ENCODE data around the gene CLDN20. TPM values are rescaled to one million over a fixed set of nuclear protein-coding genes. Genes with fewer than 3 reads are reported as not detected.

CLDN20 gene
- total RNA-seq, 2 experiments from 2014 or later: not detected

GRCh38 chr6:155259897-155260296 lies 3.9 kb upstream of the CLDN20 start:
- H3K4me3 Mint-ChIP-seq: no peak overlapping the region
- ChIA-PET CTCF (no interaction called here), POLR2A (interaction anchor here (1.0 to 1.2 kb wide), 3 partner anchors 9 to 32 kb away, joined by 3 to 4 read pairs (median 3); no protein-coding TSS in a partner anchor)
- no peaks in the 10 kb centered on the region for H3K27me3 Mint-ChIP-seq
- peaks cover 27% of the 10 kb centered on the region for H3K36me3 Mint-ChIP-seq (ENCODE audit: low read depth)
- TF ChIP-seq, protein P1, sequence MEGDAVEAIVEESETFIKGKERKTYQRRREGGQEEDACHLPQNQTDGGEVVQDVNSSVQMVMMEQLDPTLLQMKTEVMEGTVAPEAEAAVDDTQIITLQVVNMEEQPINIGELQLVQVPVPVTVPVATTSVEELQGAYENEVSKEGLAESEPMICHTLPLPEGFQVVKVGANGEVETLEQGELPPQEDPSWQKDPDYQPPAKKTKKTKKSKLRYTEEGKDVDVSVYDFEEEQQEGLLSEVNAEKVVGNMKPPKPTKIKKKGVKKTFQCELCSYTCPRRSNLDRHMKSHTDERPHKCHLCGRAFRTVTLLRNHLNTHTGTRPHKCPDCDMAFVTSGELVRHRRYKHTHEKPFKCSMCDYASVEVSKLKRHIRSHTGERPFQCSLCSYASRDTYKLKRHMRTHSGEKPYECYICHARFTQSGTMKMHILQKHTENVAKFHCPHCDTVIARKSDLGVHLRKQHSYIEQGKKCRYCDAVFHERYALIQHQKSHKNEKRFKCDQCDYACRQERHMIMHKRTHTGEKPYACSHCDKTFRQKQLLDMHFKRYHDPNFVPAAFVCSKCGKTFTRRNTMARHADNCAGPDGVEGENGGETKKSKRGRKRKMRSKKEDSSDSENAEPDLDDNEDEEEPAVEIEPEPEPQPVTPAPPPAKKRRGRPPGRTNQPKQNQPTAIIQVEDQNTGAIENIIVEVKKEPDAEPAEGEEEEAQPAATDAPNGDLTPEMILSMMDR (IDR thresholded peaks at IDR 0.05): no peak
- ATAC-seq (no peak), DNase-seq (no peak)
- intact Hi-C loops (cut with micrococcal nuclease): loop anchor here (5.0 kb wide), 1 partner anchor 338 kb away; no protein-coding TSS in a partner anchor
- H3K27ac Mint-ChIP-seq: no peak overlapping the region
- no peaks in the 10 kb centered on the region for H3K9me3 Mint-ChIP-seq
- peaks cover 10% of the 10 kb centered on the region for H3K4me1 Mint-ChIP-seq (ENCODE audit: low read depth)

DNA sequence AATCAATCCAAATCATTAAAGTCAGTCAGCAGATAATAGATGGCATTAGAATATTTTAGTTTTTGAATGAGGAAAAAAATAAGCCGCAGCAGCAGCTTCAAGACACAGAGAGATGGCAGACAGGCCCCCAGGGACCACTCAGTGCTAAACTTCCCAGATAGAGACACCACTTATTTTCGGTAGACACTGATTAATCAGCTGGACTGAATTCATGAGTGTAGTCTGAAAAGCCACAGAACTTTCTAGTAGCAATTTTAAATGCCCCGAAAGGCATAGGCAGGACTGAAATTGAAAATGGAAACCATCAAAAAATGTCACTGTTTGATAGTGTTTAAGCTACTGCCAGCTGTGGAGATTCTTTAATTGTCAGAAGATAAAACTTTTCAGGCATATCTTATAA lies 3.1 kb upstream of the CLDN20 start:
- TF ChIP-seq, protein P1 (IDR thresholded peaks at IDR 0.05): no peak
- H3K9me3 Mint-ChIP-seq: no peaks in the 10 kb centered on the region
- DNase-seq (no peak), ATAC-seq (no peak)
- no peak overlapping the region for H3K4me3 Mint-ChIP-seq
- ChIA-PET POLR2A (interaction anchor here (1.1 to 1.2 kb wide), 2 partner anchors 20 to 82 kb away, joined by 4 to 5 read pairs; no protein-coding TSS in a partner anchor), CTCF (no interaction called here)
- peak overlapping the region; percentile 48 for H3K27ac Mint-ChIP-seq
- H3K36me3 Mint-ChIP-seq (ENCODE audit: low read depth): peaks cover 28% of the 10 kb centered on the region
- no peaks in the 10 kb centered on the region for H3K27me3 Mint-ChIP-seq
- intact Hi-C loops (cut with micrococcal nuclease): loop anchor here (5.0 kb wide), 1 partner anchor 338 kb away; no protein-coding TSS in a partner anchor
- peaks cover 10% of the 10 kb centered on the region for H3K4me1 Mint-ChIP-seq (ENCODE audit: low read depth)

DNA sequence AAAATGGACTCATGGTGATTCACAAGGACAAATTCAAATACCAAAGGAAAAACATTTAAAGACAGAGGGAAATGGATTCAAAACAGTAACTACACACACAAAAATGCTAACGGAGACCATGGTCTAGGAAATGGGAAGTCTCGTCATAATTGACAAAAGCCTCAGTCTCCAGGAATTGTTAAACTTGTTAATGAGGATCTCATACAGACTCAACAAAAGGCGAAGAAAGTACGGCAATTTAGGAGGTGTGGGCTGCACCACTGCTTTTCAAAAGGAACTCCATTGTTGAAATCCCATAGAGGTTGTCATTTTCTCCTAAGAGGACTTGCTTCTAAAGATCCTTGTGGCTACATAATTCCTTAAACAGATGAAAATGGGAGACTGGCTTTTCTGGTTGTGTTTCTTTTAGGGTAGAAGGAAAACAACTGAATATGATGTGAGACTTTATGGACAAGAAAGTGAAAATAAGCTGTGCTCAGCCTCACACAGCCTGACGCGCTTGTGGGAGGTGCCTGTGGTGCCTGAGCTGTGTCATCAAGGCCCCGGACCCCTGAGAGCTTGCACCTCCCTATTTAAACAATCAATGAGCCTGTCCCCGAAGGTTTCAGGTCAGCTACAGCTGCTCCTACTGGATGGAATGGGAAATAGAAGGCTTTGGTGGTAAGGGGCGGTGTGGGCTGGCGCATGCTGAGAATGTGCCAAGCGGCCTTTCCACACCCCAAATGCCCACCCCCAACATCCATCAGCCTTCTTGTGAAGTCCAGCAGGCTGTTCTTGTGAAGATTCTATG lies 2.5 kb upstream of the CLDN20 start:
- H3K9me3 Mint-ChIP-seq: no peaks in the 10 kb centered on the region
- POLR2A ChIA-PET: interaction anchor here (1.0 to 1.2 kb wide), 3 partner anchors 21 to 83 kb away, joined by 3 to 5 read pairs (median 4); no protein-coding TSS in a partner anchor
- CTCF ChIA-PET: interaction anchor here (0.7 to 1.2 kb wide), 2 partner anchors 27 to 83 kb away, joined by 3 to 5 read pairs; no protein-coding TSS in a partner anchor
- no peak overlapping the region for H3K4me3 Mint-ChIP-seq
- no peaks in the 10 kb centered on the region for H3K27me3 Mint-ChIP-seq
- intact Hi-C loops (cut with micrococcal nuclease): loop anchor here (5.0 kb wide), 1 partner anchor 339 kb away; no protein-coding TSS in a partner anchor
- ATAC-seq (no peak), DNase-seq (peak; percentile 16)
- peak overlapping the region; percentile 48 for H3K27ac Mint-ChIP-seq
- peaks cover 33% of the 10 kb centered on the region for H3K36me3 Mint-ChIP-seq (ENCODE audit: low read depth)
- peaks cover 10% of the 10 kb centered on the region for H3K4me1 Mint-ChIP-seq (ENCODE audit: low read depth)
- TF ChIP-seq, protein P1 (IDR thresholded peaks at IDR 0.05): no peak

DNA sequence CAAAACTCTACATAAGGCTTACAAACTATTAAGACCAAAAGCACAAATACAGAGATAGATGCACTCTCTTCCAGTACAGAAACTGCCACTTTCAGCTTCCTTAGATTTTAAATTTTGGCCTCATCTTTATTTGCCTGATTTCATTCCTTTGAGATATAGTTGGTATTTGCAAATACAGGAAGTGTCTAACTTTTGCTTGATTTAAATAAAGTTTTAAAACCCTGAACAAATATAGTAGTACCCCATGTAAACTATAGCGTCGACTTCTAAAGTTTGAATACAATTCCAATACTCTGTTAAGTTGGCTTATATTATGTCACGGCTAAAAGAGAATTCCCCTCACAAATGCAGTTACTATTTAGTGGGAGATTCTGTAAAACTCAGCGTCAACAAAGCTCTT lies 1.2 kb upstream of the CLDN20 start:
- POLR2A ChIA-PET: interaction anchor here (0.7 to 1.3 kb wide), 4 partner anchors 10 to 319 kb away, joined by 3 read pairs; no protein-coding TSS in a partner anchor
- Mint-ChIP-seq H3K4me1 (ENCODE audit: low read depth) (peaks cover 10% of the 10 kb centered on the region), H3K36me3 (ENCODE audit: low read depth) (peaks cover 28% of the 10 kb centered on the region), H3K27me3 (no peaks in the 10 kb centered on the region), H3K27ac (no peak overlapping the region), H3K4me3 (no peak overlapping the region), H3K9me3 (no peaks in the 10 kb centered on the region)
- ATAC-seq (no peak), DNase-seq (no peak)
- CTCF ChIA-PET: interaction anchor here (0.9 to 1.1 kb wide), 2 partner anchors 14 to 86 kb away, joined by 3 read pairs; no protein-coding TSS in a partner anchor
- TF ChIP-seq, protein P1 (IDR thresholded peaks at IDR 0.05): no peak
- intact Hi-C loops (cut with micrococcal nuclease): loop anchor here (5.0 kb wide), 1 partner anchor 340 kb away; no protein-coding TSS in a partner anchor
